Stimulated activated CD8-positive, alpha-beta memory T cell treated with anti-CD3 and anti-CD28 coated beads, Interleukin-15, amount 100 ng/mL, for 24 hours (primary cell): Measurements from ENCODE around the gene FANCI.

Source experiments
- DNase-seq: peaks from one replicate; pipeline ENCODE4 v3.0.0-alpha.2; 2020; ENCODE audit warnings: low read depth

Gene FANCI

DNA sequence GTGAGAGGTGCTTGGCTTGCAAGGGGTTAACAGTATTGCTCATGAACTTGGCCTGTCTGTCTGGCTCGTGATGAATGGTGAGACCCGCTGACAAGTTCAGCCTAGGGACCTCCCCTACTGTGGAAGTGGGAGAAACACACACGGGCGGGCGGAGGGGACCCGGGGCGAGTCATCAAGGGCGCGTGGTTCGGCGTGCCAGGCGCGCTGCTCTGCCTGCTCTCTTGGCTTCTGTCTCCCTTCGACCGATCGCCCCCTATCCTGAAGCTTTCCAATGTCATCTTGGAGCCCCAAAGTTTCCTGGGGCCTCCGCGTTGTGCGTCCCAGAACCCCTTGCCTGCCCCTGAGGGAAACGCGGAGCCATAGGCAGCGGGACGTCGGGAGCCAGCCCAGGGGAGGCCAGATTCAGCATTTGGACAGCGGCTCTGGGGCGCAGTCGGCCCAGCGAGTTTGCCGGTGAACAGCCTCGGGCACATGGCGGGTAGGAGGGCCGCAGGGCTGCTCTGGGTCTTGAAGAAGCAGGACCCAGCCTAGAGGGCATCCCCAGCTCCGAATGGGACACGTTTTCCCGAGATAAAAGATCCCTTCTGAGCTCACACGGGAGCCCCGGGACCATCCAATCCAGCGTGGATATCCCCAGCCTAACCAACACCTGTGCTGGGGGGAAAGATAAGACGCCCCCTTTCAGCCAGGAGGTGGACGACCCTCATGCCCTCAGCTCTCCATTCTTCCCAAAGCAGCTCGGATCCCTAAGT is 117.8 kb downstream of the FANCI start:
- DNase-seq = peak; percentile 31

DNA sequence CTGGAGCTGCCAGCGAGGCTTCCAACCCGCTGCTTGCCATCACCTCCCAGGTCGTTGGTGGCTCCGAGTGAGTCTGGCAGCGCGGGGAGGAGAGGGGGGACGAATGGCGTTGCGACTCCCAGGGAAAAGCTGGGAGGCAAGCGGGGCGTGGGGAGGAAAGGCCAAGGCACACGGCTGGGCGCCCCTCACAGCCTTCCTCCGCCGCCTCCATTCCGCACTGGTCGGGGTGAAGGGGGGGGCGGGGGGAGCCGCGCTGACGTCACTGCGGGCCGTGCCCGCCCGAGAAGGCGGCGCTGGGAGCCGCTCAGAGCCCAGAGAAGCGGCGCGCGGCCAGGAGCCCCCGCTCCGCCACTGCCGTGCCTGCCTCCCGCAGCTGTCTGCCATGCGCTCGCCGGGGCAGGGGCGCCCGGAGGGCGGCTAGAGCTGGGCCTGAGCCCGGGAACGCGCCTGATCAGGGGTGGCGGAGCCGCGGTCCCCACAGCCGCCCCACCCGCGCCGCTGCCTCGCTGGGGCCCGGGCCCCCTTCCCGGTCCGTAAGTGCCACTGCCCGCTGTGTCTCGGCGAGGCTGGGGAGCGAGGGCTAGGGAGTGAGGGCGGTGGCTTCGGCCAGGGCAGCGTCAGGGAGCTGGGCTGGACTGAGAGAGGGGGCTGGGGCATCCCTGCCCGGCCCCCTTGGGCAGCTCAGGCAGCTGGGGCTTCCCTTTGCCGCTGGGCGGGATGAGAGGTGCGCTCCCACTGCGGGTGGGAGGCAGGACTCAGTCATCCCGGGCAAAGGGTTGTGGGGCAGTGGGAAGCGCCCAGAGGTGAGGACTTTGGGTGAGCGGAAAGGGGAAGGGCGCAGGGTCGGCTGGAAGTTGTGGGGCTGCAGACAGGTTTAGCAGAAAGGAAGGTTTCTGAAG is 118.7 kb downstream of the FANCI start:
- no peak for DNase-seq

DNA sequence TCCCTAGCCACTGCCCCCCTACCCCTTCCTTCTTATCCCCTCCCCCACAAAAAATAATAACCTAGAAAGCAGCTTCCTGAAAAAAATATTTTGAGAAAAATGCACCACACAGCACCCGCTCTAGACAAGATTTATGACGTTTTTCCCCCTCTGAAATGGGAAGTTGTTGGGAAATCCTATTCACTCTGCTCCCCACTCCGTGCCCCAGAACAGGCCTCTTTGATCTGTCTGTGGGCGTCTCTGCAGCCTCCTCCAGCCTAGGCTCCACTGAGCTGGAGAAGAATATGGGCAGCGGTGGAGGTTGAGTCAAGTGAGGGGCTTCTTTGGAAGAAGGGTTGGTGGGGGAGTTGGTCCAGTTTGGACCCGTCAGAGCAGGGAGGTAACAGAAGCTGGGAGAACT is 119.4 kb downstream of the FANCI start:
- DNase-seq = no peak

DNA sequence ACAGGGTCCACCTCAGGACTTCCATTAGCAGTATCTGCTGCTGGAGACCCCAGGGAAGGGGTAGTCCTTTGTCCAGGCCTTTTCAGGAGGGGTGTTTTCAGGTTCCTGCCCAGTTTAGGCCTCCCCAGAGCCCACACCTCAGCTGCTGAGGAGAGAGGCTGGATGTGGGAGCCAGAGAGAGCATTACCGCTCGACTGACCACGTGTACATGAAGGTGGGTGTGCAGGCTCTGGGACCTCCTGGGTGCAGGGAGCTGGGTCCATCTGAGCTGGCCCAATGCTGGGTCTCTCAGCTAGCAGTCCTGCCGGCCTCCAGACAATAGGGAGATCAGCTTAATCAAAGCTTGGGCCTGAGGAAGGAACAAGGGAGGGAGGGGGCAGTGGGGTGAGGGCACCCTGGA is 120.0 kb downstream of the FANCI start:
- DNase-seq = no peak

DNA sequence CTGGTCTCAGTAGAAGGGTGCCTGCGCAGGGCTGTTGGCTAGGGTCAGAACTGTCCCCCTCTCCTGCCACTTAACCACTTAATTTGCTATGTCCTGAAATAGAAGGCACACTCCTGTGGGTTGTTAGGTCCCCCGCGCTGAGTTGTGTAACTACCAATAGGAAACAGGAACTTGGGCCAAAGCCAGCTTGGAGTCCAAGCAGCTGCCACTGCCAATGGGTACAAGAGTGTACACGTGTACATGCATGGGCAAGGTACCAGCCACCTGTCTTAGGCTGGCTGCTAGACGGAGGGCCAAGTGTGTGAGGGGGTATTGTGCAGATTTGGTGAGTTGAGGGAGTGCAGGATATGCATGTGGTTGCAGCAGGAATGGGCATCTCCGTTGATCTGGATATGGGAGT is 120.6 kb downstream of the FANCI start:
- no peak for DNase-seq

DNA sequence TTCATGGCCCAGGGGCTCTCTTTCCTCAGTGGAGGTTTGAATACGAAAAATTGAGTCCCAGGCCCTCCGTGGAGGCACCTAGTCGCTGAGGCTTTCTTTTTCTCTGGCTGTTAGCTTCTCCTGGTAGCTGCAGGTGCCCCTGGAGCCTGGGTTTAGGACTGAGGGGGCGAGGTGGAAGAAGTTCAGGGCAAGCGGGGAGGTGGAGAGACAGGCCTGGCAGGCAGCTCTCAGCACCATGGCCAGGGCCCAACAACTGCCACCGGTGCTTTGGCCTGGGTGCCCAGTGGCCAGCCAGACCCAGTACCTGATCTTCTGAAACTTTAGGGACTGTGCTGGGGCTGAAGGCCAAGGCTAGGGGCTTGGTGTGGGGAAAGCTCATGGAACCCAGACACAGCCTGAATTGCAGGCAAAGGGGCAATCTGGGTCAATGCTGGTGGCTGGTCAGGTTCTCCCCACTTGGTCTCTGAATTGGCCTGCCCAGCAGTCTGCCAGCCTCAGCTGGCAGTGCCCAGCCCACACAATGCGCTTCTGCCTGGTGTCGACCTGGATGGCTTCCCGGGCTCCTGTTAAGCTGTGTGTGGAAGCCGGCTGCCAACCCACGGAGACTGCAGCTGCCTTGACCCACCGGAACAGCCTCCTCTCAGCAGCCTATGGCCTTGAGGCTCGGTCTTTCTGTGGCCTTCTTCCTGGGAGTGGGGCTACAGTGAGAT is 121.1 kb downstream of the FANCI start:
- no peak for DNase-seq

DNA sequence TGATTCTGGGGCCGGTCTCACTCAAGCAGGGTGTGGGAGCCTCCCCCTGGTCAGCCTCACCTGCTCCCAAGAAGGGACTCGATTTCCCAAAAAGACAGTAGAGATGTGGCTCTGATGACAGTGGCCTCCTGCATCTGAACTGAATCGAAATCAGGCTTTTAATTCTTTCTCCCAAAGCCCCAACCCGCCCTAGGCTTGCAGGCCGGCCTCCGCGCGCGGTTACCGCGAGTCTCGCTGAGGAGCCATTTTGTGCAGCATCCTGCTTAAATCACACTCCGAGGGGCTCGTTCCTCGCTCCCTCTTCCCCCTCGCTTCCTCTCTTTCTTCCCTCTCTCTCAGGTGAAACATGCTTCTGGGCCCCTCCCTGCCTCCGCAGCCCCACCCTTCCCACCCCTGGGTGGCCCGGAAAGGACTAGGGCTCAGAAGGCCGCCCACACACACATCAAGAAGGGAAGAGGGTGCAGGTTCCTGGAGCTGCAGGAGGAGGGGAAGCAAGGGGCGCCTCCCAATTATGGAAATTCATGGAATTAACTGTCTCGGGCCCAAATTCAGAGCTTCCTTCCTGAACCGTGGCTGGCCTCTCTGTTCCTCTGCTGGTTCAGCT is 121.8 kb downstream of the FANCI start:
- DNase-seq = no peak
